Body of pancreas (tissue), 4 donors: ENCODE results near the gene ASF1B. TPM values are rescaled to one million over a fixed set of nuclear protein-coding genes. Genes with fewer than 3 reads are reported as not detected.
"Not testable (repeated sequence)": the region's sequence is repeated elsewhere in the genome, so short reads cannot be mapped to it uniquely, and the experiment has no call there.

Experiments used
- ATAC-seq: fragments of 150-250 bp; one replicate; pipeline ENCODE4 v1.9.1; 2016
- DNase-seq, 4 donors: peaks; one replicate each; pipeline ENCODE4 v3.0.0-alpha.2; 2019
- H3K27ac ChIP-seq, 4 donors: fragments of 200-600 bp; sonication (generic); 1 replicate in 3 of 4; 2 replicates in 1 of 4; pipeline versions ENCODE4 v1.5.1 to v1.6.1; 2016 to 2019; ENCODE audit warnings: mild to moderate bottlenecking in 1 of 4, mixed read lengths in 1 of 4, moderate library complexity in 1 of 4
- H3K27me3 ChIP-seq, 2 donors: fragments of 200-600 bp; sonication (generic); one replicate each; pipeline ENCODE4 v1.6.0; 2016; ENCODE audit warnings: mild to moderate bottlenecking in 1 of 2
- H3K36me3 ChIP-seq, 2 donors: fragments of 200-600 bp; sonication (generic); replicated peaks in 1 of 2; 2 replicates each; pipeline ENCODE4 v1.5.1; 2016; ENCODE audit warnings: low read depth in 2 of 2; ENCODE audit not compliant: insufficient read depth in 1 of 2
- H3K4me1 ChIP-seq: fragments of 200-600 bp; sonication (generic); one replicate; pipeline ENCODE4 v1.6.0; 2016
- H3K4me3 ChIP-seq, 2 donors: fragments of 200-600 bp; sonication (generic); 1 replicate in 1 of 2; 2 replicates in 1 of 2; pipeline ENCODE4 v1.5.1; 2016 to 2019
- H3K9me3 ChIP-seq, 3 donors: fragments of 200-600 bp; sonication (generic); 1 replicate in 2 of 3; 2 replicates in 1 of 3; pipeline ENCODE4 v1.5.1; 2016
- POLR2A ChIP-seq, 3 donors: fragments of 450-650 bp; IDR thresholded peaks; one replicate each; pipeline ENCODE4 v1.6.1; 2016; ENCODE audit warnings: antibody characterized with exemption in 3 of 3, mild to moderate bottlenecking in 2 of 3
- WGBS, 2 donors: methylation state at CpG; one replicate each; pipeline ENCODE4 v1.1.5; 2017; 5-methylcytosine and 5-hydroxymethylcytosine counted together
- intact Hi-C: fragments of 100-400 bp; cut with DNase I; formaldehyde crosslinking; loops from one replicate; pipeline ENCODE4 v1.15.1; 2023
- total RNA-seq, 2 donors: library from RNA; depleted of rRNA; stranded (reverse); fragments of >200 nt; gene quantifications; one replicate each; pipeline ENCODE4 v1.1.0, GENCODE V29; 2016
- TF ChIP-seq, protein P1 (sequence below), 7 experiments: fragments of 450-650 bp in 4 of 7; fragments of 200-600 bp in 3 of 7; sonication (generic) in 3 of 7; IDR thresholded peaks; one replicate each; pipeline ENCODE4 v1.5.1; 2016 to 2019; ENCODE audit warnings: antibody characterized with exemption in 7 of 7

Gene ASF1B
- total RNA-seq, 2 donors from 2014 or later: 0.26 to 1.6 TPM

GRCh38 chr19:14146789-14147216 lies 10.4 kb upstream of the ASF1B start:
- TF ChIP-seq POLR2A (IDR thresholded peaks at IDR 0.05): no peak
- peaks cover 6% of the 10 kb centered on the region for H3K4me1 ChIP-seq
- WGBS, 2 donors: 53 to 68% methylated on average over 7 of the region's 7 CpGs
- H3K9me3 ChIP-seq: no peaks in the 10 kb centered on the region
- H3K27ac ChIP-seq: no peak overlapping the region
- ATAC-seq (no peak), DNase-seq (peak in 1 of 4 donors; percentile 18)
- H3K36me3 ChIP-seq: no peaks in the 10 kb centered on the region
- intact Hi-C loops: no loop called here
- no peak overlapping the region for H3K4me3 ChIP-seq
- no peaks in the 10 kb centered on the region for H3K27me3 ChIP-seq

DNA sequence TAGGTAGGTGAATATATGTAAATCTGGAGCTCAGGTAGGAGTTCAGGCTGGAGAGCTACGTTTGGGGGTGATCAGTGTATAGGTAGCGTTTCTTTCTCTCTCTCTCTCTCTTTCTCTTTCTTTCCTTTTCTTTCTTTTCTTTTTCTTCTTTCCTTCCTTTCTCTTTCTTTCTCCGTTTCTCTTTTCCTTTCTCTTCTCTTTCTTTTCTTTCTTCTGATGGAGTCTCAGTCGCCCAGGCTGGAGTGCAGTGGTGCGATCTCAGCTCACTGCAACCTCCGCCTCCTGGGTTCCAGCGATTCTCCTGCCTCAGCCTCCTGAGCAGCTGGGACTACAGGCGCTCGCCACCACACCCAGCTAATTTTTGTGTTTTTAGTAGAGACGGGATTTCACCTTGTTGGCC lies 9.8 kb upstream of the ASF1B start:
- H3K27ac ChIP-seq, H3K27me3 ChIP-seq, H3K36me3 ChIP-seq, H3K4me1 ChIP-seq, DNase-seq, H3K9me3 ChIP-seq, ATAC-seq, intact Hi-C loops, H3K4me3 ChIP-seq: not testable (repeated sequence)
- WGBS, 2 donors: 72 to 86% methylated on average over 10 of the region's 10 CpGs

DNA sequence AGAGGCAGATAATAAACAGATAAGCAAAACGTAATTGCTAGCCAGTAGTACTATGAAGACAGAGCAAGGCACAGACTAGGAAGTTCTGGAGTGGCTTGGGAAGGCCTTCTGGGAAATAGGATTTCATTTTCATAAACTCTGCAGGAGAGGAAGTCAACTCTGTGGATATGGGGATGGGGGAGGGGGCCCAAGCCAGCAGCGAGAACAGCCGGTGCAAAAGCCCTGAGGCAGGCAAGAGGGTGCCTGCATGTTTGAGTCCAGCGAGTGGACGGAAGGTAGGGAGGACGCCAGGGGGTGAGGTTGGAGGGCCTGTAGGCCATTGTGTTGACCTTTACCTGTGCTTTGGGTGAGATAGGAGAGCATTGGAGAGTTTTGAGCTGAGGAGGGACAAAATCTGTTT lies 9.0 kb upstream of the ASF1B start:
- intact Hi-C loops: no loop called here
- peaks cover 6% of the 10 kb centered on the region for H3K4me1 ChIP-seq
- H3K27me3 ChIP-seq: no peaks in the 10 kb centered on the region
- 76 to 84% methylated on average over 6 of the region's 6 CpGs for WGBS, 2 donors
- no peak for TF ChIP-seq POLR2A (IDR thresholded peaks at IDR 0.05)
- TF ChIP-seq, protein P1, sequence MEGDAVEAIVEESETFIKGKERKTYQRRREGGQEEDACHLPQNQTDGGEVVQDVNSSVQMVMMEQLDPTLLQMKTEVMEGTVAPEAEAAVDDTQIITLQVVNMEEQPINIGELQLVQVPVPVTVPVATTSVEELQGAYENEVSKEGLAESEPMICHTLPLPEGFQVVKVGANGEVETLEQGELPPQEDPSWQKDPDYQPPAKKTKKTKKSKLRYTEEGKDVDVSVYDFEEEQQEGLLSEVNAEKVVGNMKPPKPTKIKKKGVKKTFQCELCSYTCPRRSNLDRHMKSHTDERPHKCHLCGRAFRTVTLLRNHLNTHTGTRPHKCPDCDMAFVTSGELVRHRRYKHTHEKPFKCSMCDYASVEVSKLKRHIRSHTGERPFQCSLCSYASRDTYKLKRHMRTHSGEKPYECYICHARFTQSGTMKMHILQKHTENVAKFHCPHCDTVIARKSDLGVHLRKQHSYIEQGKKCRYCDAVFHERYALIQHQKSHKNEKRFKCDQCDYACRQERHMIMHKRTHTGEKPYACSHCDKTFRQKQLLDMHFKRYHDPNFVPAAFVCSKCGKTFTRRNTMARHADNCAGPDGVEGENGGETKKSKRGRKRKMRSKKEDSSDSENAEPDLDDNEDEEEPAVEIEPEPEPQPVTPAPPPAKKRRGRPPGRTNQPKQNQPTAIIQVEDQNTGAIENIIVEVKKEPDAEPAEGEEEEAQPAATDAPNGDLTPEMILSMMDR (IDR thresholded peaks at IDR 0.05): no peak
- DNase-seq (no peak), ATAC-seq (no peak)
- no peak overlapping the region for H3K4me3 ChIP-seq
- H3K36me3 ChIP-seq: no peaks in the 10 kb centered on the region
- H3K27ac ChIP-seq: no peak overlapping the region
- no peaks in the 10 kb centered on the region for H3K9me3 ChIP-seq

- no peak overlapping the region for H3K4me3 ChIP-seq
- no peaks in the 10 kb centered on the region for H3K9me3 ChIP-seq
- no peaks in the 10 kb centered on the region for H3K27me3 ChIP-seq
- WGBS, 2 donors: 81% methylated on average over 12 of the region's 12 CpGs
- H3K4me1 ChIP-seq: peaks cover 3% of the 10 kb centered on the region
- ATAC-seq: no peak
- DNase-seq: no peak
- TF ChIP-seq, protein P1 (IDR thresholded peaks at IDR 0.05): no peak
- TF ChIP-seq POLR2A (IDR thresholded peaks at IDR 0.05): no peak
- intact Hi-C loops: no loop called here
- no peaks in the 10 kb centered on the region for H3K36me3 ChIP-seq
- H3K27ac ChIP-seq: no peak overlapping the region
Observed at GRCh38 chr19:14142262-14143190, 6.1 kb upstream of the ASF1B start.

GRCh38 chr19:14141041-14141440 lies 4.7 kb upstream of the ASF1B start:
- H3K4me3 ChIP-seq: no peak overlapping the region
- 92 to 95% methylated on average over 8 of the region's 8 CpGs for WGBS, 2 donors
- no peak for ATAC-seq
- peaks cover 8% of the 10 kb centered on the region for H3K4me1 ChIP-seq
- H3K36me3 ChIP-seq: no peaks in the 10 kb centered on the region
- H3K9me3 ChIP-seq: no peaks in the 10 kb centered on the region
- intact Hi-C loops: no loop called here
- no peaks in the 10 kb centered on the region for H3K27me3 ChIP-seq
- no peak for DNase-seq
- TF ChIP-seq, protein P1 (IDR thresholded peaks at IDR 0.05): no peak
- no peak for TF ChIP-seq POLR2A (IDR thresholded peaks at IDR 0.05)
- H3K27ac ChIP-seq: no peak overlapping the region
